ENCODE measurements around the gene TSPAN14.

Gene TSPAN14

GRCh38 chr10:80464557-80465450, 10.7 kb downstream of the TSPAN14 start:
- TF ChIP-seq CTCF (IDR thresholded peaks at IDR 0.05) = no peak

GRCh38 chr10:80465451-80465835, 11.3 kb downstream of the TSPAN14 start:
- no peak for TF ChIP-seq CTCF (IDR thresholded peaks at IDR 0.05)

GRCh38 chr10:80465839-80466590, 11.9 kb downstream of the TSPAN14 start:
- no peak for TF ChIP-seq CTCF (IDR thresholded peaks at IDR 0.05)

GRCh38 chr10:80466724-80467326, 12.7 kb downstream of the TSPAN14 start:
- no peak for TF ChIP-seq CTCF (IDR thresholded peaks at IDR 0.05)

- TF ChIP-seq CTCF (IDR thresholded peaks at IDR 0.05) = no peak
These were observed 13.9 kb downstream of the TSPAN14 start for GRCh38 chr10:80468002-80468401.

- TF ChIP-seq CTCF (IDR thresholded peaks at IDR 0.05) = no peak
These were observed 14.8 kb downstream of the TSPAN14 start for GRCh38 chr10:80468806-80469421.

- no peak for TF ChIP-seq CTCF (IDR thresholded peaks at IDR 0.05)
These were observed 16.2 kb downstream of the TSPAN14 start for GRCh38 chr10:80470266-80470665.
